H1 (cell line): ENCODE data around the gene FRMD4B. TPM values are rescaled to one million over a fixed set of nuclear protein-coding genes. Genes with fewer than 3 reads are reported as not detected.

ENCODE experiments used
- CTCF ChIA-PET: fragments of 300-600 bp; sonication (Branson Sonifier 250); formaldehyde crosslinking; loops from one replicate; lab custom pipeline; 2021; ENCODE audit not compliant: partially characterized antibody; lab: Charles Lee
- POLR2A ChIA-PET: fragments of 300-600 bp; sonication (Branson Sonifier 250); formaldehyde crosslinking; loops from one replicate; lab custom pipeline; 2021; ENCODE audit warnings: inconsistent platforms; ENCODE audit not compliant: partially characterized antibody; lab: Charles Lee
- DNase-seq, 2 experiments: peaks; one replicate each; pipeline versions ENCODE4 v3.0.0 to v3.0.0-alpha.2; 2010 to 2022; ENCODE audit warnings: low spot score in 2 of 2, low read depth in 1 of 2, mixed read lengths in 1 of 2
- FAIRE-seq: peaks from 2 replicates; lab custom pipeline; 2011; peaks lifted over from hg19 to GRCh38; lab: Jason Lieb, UNC
- H2AFZ ChIP-seq: 2 replicates; pipeline ENCODE4 v1.8.1; 2012; ENCODE audit warnings: low read length, inconsistent platforms
- H2AK5ac ChIP-seq: 2 replicates; pipeline ENCODE4 v1.6.1; 2013; ENCODE audit warnings: low read depth, low read length
- H2BK120ac ChIP-seq: replicated peaks from 2 replicates; pipeline ENCODE3; 2013; ENCODE audit warnings: low read depth, low read length, inconsistent platforms
- H2BK12ac ChIP-seq: 2 replicates; pipeline ENCODE4 v1.6.1; 2013; ENCODE audit warnings: low read depth, low read length
- H2BK15ac ChIP-seq: 2 replicates; pipeline ENCODE4 v1.6.1; 2013; ENCODE audit warnings: low read length
- H2BK20ac ChIP-seq: 2 replicates; pipeline ENCODE4 v1.6.1; 2013; ENCODE audit warnings: low read length
- H2BK5ac ChIP-seq: 2 replicates; pipeline ENCODE4 v1.6.1; 2013; ENCODE audit warnings: low read depth, low read length
- H3K14ac ChIP-seq: 2 replicates; pipeline ENCODE4 v1.6.1; 2013; ENCODE audit warnings: inconsistent platforms; ENCODE audit not compliant: insufficient read length
- H3K18ac ChIP-seq: 2 replicates; pipeline ENCODE4 v1.6.1; 2013; ENCODE audit warnings: low read length; ENCODE audit errors: extremely low read depth
- H3K23ac ChIP-seq: 2 replicates; pipeline ENCODE4 v1.6.1; 2013; ENCODE audit warnings: inconsistent platforms; ENCODE audit not compliant: insufficient read length
- H3K23me2 ChIP-seq: 2 replicates; pipeline ENCODE4 v1.6.1; 2013; ENCODE audit warnings: low read depth, low read length
- H3K27ac ChIP-seq: 2 replicates; pipeline ENCODE4 v1.6.1; 2011; ENCODE audit warnings: low read depth, low read length, inconsistent platforms
- H3K27me3 ChIP-seq, 4 experiments: replicated peaks in 1 of 4; 1 replicate in 1 of 4; 2 replicates in 3 of 4; pipeline versions ENCODE4 v1.6.1 to v1.8.1; 2011 to 2013; ENCODE audit warnings: low read length in 3 of 4, mild to moderate bottlenecking in 3 of 4, inconsistent platforms in 2 of 4, mixed read lengths in 2 of 4, moderate library complexity in 1 of 4; ENCODE audit not compliant: control insufficient read depth in 3 of 4, insufficient read depth in 3 of 4; ENCODE audit errors: extremely low read depth in 1 of 4
- H3K36me3 ChIP-seq, 4 experiments: 2 replicates each; pipeline versions ENCODE4 v1.6.1 to v1.8.1; 2011 to 2013; ENCODE audit warnings: mild to moderate bottlenecking in 4 of 4, low read length in 3 of 4, moderate library complexity in 2 of 4, control low read depth in 1 of 4, inconsistent platforms in 1 of 4; ENCODE audit not compliant: insufficient read depth in 4 of 4, control insufficient read depth in 2 of 4
- H3K4ac ChIP-seq: replicated peaks from 2 replicates; pipeline ENCODE3; 2013; ENCODE audit warnings: low read length, low read depth, mixed read lengths, inconsistent platforms; ENCODE audit not compliant: insufficient read length
- H3K4me1 ChIP-seq, 4 experiments: replicated peaks in 1 of 4; 1 replicate in 1 of 4; 2 replicates in 3 of 4; pipeline versions ENCODE4 v1.6.1 to v1.8.1; 2011 to 2013; ENCODE audit warnings: low read length in 3 of 4, inconsistent platforms in 2 of 4, mixed read lengths in 1 of 4; ENCODE audit not compliant: insufficient read depth in 4 of 4, control insufficient read depth in 3 of 4
- H3K4me2 ChIP-seq, 2 experiments: 2 replicates each; pipeline versions ENCODE4 v1.6.1 to v1.8.1; 2011 to 2013; ENCODE audit warnings: low read depth in 2 of 2, low read length in 2 of 2, control low read depth in 1 of 2, inconsistent platforms in 1 of 2, mild to moderate bottlenecking in 1 of 2; ENCODE audit not compliant: insufficient read depth in 1 of 2
- H3K4me3 ChIP-seq, 4 experiments: fragments of 200-600, 300-600 bp in 1 of 4; sonication (generic), shearing (Covaris generic), sonication (Bioruptor Twin) in 1 of 4; 2 replicates each; pipeline versions ENCODE4 v1.5.1 to v1.8.1; 2011 to 2016; ENCODE audit warnings: low read length in 4 of 4, low read depth in 3 of 4, control low read depth in 2 of 4, inconsistent platforms in 2 of 4, mild to moderate bottlenecking in 2 of 4, mixed read lengths in 1 of 4, moderate library complexity in 1 of 4; ENCODE audit not compliant: insufficient read depth in 2 of 4; ENCODE audit errors: extremely low read depth in 1 of 4
- H3K56ac ChIP-seq: replicated peaks from 2 replicates; pipeline ENCODE3; 2013; ENCODE audit warnings: low read depth, mild to moderate bottlenecking, mixed read lengths, low read length, inconsistent platforms; ENCODE audit not compliant: insufficient read length
- H3K79me1 ChIP-seq: 2 replicates; pipeline ENCODE4 v1.6.1; 2013; ENCODE audit warnings: low read depth, low read length, control low read depth
- H3K79me2 ChIP-seq, 2 experiments: 2 replicates each; pipeline versions ENCODE4 v1.6.1 to v1.8.1; 2012 to 2013; ENCODE audit warnings: low read length in 2 of 2, mild to moderate bottlenecking in 2 of 2, inconsistent platforms in 1 of 2; ENCODE audit not compliant: insufficient read depth in 2 of 2, control insufficient read depth in 1 of 2
- H3K9ac ChIP-seq, 4 experiments: replicated peaks in 1 of 4; 1 replicate in 1 of 4; 2 replicates in 3 of 4; pipeline versions ENCODE4 v1.6.1 to v1.8.1; 2011 to 2013; ENCODE audit warnings: low read depth in 3 of 4, low read length in 3 of 4, control low read depth in 2 of 4, mild to moderate bottlenecking in 2 of 4, moderate library complexity in 2 of 4, inconsistent platforms in 1 of 4; ENCODE audit errors: extremely low read depth in 1 of 4
- H3K9me3 ChIP-seq, 2 experiments: 2 replicates each; pipeline versions ENCODE4 v1.6.1 to v1.8.1; 2012 to 2013; ENCODE audit warnings: mild to moderate bottlenecking in 2 of 2, moderate library complexity in 2 of 2, control low read depth in 1 of 2, inconsistent platforms in 1 of 2, low read depth in 1 of 2, low read length in 1 of 2, mixed read lengths in 1 of 2; ENCODE audit not compliant: insufficient read depth in 2 of 2
- H4K20me1 ChIP-seq, 2 experiments: replicated peaks in 1 of 2; 2 replicates each; pipeline versions ENCODE3 to v1.8.1; 2011 to 2013; ENCODE audit warnings: inconsistent platforms in 2 of 2, low read length in 2 of 2, mild to moderate bottlenecking in 1 of 2; ENCODE audit not compliant: insufficient read depth in 2 of 2, control insufficient read depth in 1 of 2
- H4K5ac ChIP-seq: 2 replicates; pipeline ENCODE4 v1.6.1; 2013; ENCODE audit warnings: low read length, low read depth, mixed read lengths, inconsistent platforms; ENCODE audit not compliant: insufficient read length
- H4K8ac ChIP-seq: 2 replicates; pipeline ENCODE4 v1.8.0; 2013; ENCODE audit warnings: mild to moderate bottlenecking, moderate library complexity, low read length, inconsistent platforms; ENCODE audit not compliant: insufficient read depth; ENCODE audit errors: extremely low read depth
- H4K91ac ChIP-seq: replicated peaks from 2 replicates; pipeline ENCODE3; 2013; ENCODE audit warnings: low read length, mixed read lengths, inconsistent platforms; ENCODE audit not compliant: insufficient read length
- FOSL1 ChIP-seq: IDR thresholded peaks from 2 replicates; pipeline ENCODE4 v1.6.1; 2011; ENCODE audit warnings: mild to moderate bottlenecking, low read depth, low read length, moderate library complexity; ENCODE audit not compliant: insufficient read depth
- WGBS, 2 experiments: shearing (Covaris generic) in 1 of 2; methylation state at CpG; one replicate each; pipeline versions ENCODE4 v1.1.6 to v1.1.7; 2013 to 2015; ENCODE audit warnings: low lambda C conversion rate in 2 of 2, mixed read lengths in 2 of 2, inconsistent platforms in 1 of 2, low coverage in 1 of 2, missing lambda C conversion rate in 1 of 2; ENCODE audit not compliant: insufficient replicate concordance in 2 of 2, insufficient coverage in 1 of 2, insufficient read length in 1 of 2; ENCODE audit errors: extremely low coverage in 1 of 2, missing lambda C conversion rate in 1 of 2; 5-methylcytosine and 5-hydroxymethylcytosine counted together
- polyA plus RNA-seq, 7 experiments: library from polyadenylated mRNA; depleted of rRNA in 3 of 7; stranded (reverse) in 5 of 7; unstranded in 2 of 7; fragments of >200 nt in 5 of 7; fragments of 200-250 nt in 2 of 7; gene quantifications; 1 replicate in 5 of 7; 2 replicates in 1 of 7; 4 replicates in 1 of 7; pipeline versions ENCODE4 v1.2.1 to v1.2.3, GENCODE V29; 2011 to 2013; ENCODE audit warnings: missing spikeins in 2 of 7, mixed read lengths in 2 of 7
- total RNA-seq: library from RNA; stranded (reverse); fragmentation: NEBNext Ultra II Directional; extraction: Animal tissue kit (Norgen Biotek cat#: 25700); gene quantifications from 2 replicates; pipeline ENCODE4 v1.2.1, GENCODE V29; 2021

Gene FRMD4B
- total and polyA plus RNA-seq, 2 of the 8 experiments (the other 6 are each of a cell fraction or from before 2014, with no cell fraction given) = 2.7 to 7.2 TPM

DNA sequence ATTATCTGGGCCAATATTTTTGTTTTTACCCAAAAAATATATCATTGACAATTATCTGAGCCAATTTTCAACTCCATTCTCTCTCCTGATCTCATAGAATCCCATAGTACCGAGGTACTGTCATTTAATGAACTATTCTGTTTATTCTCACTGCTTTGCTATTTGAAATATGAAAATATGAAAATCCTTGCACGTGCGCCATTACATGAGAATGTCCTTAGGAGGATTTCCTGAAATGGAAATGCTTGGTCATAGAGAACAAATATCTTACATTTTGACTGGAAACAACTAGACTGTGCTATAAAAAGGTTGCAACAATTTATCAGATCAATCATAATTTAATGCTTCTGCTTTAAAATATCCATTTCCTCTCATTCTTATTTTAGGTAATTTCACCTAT, 18.3 kb downstream of the FRMD4B start:
- H3K4me3 ChIP-seq = no peak overlapping the region
- no peak overlapping the region for H2AFZ ChIP-seq
- H3K56ac ChIP-seq = no peak overlapping the region
- H2BK12ac ChIP-seq = no peak overlapping the region
- no peak overlapping the region for H3K9ac ChIP-seq
- no peaks in the 10 kb centered on the region for H3K27me3 ChIP-seq
- no peak overlapping the region for H4K91ac ChIP-seq
- H3K23me2 ChIP-seq = no peaks in the 10 kb centered on the region
- H3K79me2 ChIP-seq = no peaks in the 10 kb centered on the region
- FAIRE-seq = no peak
- H3K14ac ChIP-seq = no peak overlapping the region
- ChIA-PET POLR2A (no interaction called here), CTCF (no interaction called here)
- no peak overlapping the region for H3K18ac ChIP-seq
- H4K5ac ChIP-seq = no peak overlapping the region
- no peak overlapping the region for H4K8ac ChIP-seq
- no peaks in the 10 kb centered on the region for H3K36me3 ChIP-seq
- no peak overlapping the region for H2BK120ac ChIP-seq
- no peak overlapping the region for H3K23ac ChIP-seq
- H2BK5ac ChIP-seq = no peak overlapping the region
- H3K4ac ChIP-seq = no peak overlapping the region
- no peaks in the 10 kb centered on the region for H3K4me1 ChIP-seq
- no peaks in the 10 kb centered on the region for H3K79me1 ChIP-seq
- TF ChIP-seq FOSL1 = no peak
- TF ChIP-seq, all 59 proteins: peak for 0
- DNase-seq = no peak
- Histone ChIP-seq H2AK5ac (no peak overlapping the region), H4K20me1 (no peaks in the 10 kb centered on the region), H2BK15ac (no peak overlapping the region), H3K27ac (no peak overlapping the region), H3K4me2 (no peak overlapping the region), H2BK20ac (no peak overlapping the region), H3K9me3 (no peaks in the 10 kb centered on the region)
- 92% methylated on average over 3 of the region's 3 CpGs; no CpG with 5 or more reads in 1 of the 2 experiments for WGBS, 2 experiments
